ENCODE data around the gene HAUS8. TPM values are rescaled to one million over a fixed set of nuclear protein-coding genes. Genes with fewer than 3 reads are reported as not detected.

The HAUS8 gene
- 2.4 and 3.8 TPM in 2 replicates for total RNA-seq

GRCh38 chr19:17075035-17075863, at the start of gene HAUS8, which contains the start of gene MYO9B:
Gene HAUS8, minus strand, starts transcription at chr19:17075452. Its CDS starts 30 bp downstream, at chr19:17075422.
Gene MYO9B, plus strand, starts transcription at chr19:17075777. Its CDS starts 25,941 bp downstream, at chr19:17101718.

GRCh38 chr19:17026706-17027534, 48.3 kb downstream of the HAUS8 start, which contains the start of gene CPAMD8:
Gene CPAMD8, minus strand, starts transcription at chr19:17026810. Its CDS starts 168 bp downstream, at chr19:17026642.

Other genes with a start within 250 kb of the HAUS8 start
- 16.5 and 17.9 TPM in 2 replicates for gene SIN3B, start 246.1 kb downstream of the HAUS8 start, total RNA-seq
- gene F2RL3, start 186.5 kb downstream of the HAUS8 start, total RNA-seq = 1.3 TPM in 1 of 2 replicates, not detected in the other
- 0.36 and 0.81 TPM in 2 replicates for gene CPAMD8, start 48.6 kb downstream of the HAUS8 start, total RNA-seq
- gene MYO9B, start 325 bp upstream of the HAUS8 start, total RNA-seq = 39.5 and 53.3 TPM in 2 replicates
- gene USE1, start 139.9 kb upstream of the HAUS8 start, total RNA-seq = 19.9 and 31.4 TPM in 2 replicates
- 6.2 and 6.7 TPM in 2 replicates for gene OCEL1, start 150.8 kb upstream of the HAUS8 start, total RNA-seq
- gene NR2F6, start 170.5 kb upstream of the HAUS8 start, total RNA-seq = 39.9 and 62.5 TPM in 2 replicates
- gene USHBP1, start 189.3 kb upstream of the HAUS8 start, total RNA-seq = 0.36 and 0.81 TPM in 2 replicates
- 64.3 and 84.5 TPM in 2 replicates for gene BABAM1, start 192.0 kb upstream of the HAUS8 start, total RNA-seq
- 0.49 TPM in 1 of 2 replicates, not detected in the other for gene ANKLE1, start 206.4 kb upstream of the HAUS8 start, total RNA-seq
- gene ABHD8, start 228.0 kb upstream of the HAUS8 start, total RNA-seq = 7.3 and 7.8 TPM in 2 replicates
- 45.9 and 70.3 TPM in 2 replicates for gene MRPL34, start 230.4 kb upstream of the HAUS8 start, total RNA-seq
- gene DDA1, start 234.1 kb upstream of the HAUS8 start, total RNA-seq = 25.3 and 47.7 TPM in 2 replicates

Measured in cardiac atrium fibroblast (primary cell).